Measurements from ENCODE around the gene MKRN2.

DNA sequence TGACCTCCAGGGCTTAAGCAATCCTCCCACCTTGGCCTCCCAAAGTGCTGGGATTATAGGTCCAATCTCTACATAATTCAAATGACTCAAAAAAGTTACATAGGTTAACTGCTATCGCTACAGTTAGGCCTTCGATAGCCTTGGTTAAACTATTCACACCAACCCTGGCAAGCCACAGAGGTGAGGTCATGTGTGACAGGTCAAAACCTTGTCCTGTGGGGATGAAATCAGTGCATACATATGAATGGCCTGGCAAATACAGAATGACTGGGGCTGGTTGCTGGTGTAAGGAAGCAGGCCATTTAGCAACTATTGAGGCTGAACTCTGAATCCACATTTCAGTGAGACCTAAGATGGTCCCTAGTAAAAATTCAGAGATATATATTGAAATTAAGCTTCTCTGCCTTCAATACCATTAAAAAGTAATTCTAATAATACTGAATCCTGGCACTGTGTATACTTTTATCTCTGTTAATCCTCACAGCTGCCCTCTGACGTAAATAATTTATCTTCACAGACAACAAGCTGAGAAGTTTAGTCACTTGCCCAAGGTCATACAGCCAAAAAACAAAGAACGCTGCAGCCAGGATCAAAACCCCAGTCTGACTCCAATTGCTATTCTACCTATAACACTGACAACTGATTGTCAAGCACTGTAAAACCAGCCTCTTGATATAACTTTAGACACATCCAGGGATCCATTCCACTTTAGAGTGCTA lies 35.3 kb downstream of the MKRN2 start:
- TF ChIP-seq, protein P1, sequence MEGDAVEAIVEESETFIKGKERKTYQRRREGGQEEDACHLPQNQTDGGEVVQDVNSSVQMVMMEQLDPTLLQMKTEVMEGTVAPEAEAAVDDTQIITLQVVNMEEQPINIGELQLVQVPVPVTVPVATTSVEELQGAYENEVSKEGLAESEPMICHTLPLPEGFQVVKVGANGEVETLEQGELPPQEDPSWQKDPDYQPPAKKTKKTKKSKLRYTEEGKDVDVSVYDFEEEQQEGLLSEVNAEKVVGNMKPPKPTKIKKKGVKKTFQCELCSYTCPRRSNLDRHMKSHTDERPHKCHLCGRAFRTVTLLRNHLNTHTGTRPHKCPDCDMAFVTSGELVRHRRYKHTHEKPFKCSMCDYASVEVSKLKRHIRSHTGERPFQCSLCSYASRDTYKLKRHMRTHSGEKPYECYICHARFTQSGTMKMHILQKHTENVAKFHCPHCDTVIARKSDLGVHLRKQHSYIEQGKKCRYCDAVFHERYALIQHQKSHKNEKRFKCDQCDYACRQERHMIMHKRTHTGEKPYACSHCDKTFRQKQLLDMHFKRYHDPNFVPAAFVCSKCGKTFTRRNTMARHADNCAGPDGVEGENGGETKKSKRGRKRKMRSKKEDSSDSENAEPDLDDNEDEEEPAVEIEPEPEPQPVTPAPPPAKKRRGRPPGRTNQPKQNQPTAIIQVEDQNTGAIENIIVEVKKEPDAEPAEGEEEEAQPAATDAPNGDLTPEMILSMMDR (IDR thresholded peaks at IDR 0.05 in 2 of 3, conservative IDR thresholded peaks at IDR 0.05 in 1 of 3; ENCODE audit: borderline replicate concordance in 1 of 3, insufficient read depth in 1 of 3, low read depth in 2 of 3, low read length in 2 of 3) = no peak
- TF ChIP-seq RAD21 (IDR thresholded peaks at IDR 0.05; ENCODE audit: low read depth) (no peak), EZH2phosphoT487 (IDR thresholded peaks at IDR 0.05; ENCODE audit: borderline replicate concordance) (no peak), SIN3A (IDR thresholded peaks at IDR 0.05; ENCODE audit: low read depth) (no peak), POLR2A (IDR thresholded peaks at IDR 0.05; ENCODE audit: borderline replicate concordance, extremely low read depth, insufficient read depth, insufficient read length) (no peak)
- TF ChIP-seq, protein P2, sequence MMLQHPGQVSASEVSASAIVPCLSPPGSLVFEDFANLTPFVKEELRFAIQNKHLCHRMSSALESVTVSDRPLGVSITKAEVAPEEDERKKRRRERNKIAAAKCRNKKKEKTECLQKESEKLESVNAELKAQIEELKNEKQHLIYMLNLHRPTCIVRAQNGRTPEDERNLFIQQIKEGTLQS (IDR thresholded peaks at IDR 0.05) = no peak
- TF ChIP-seq, protein P3, sequence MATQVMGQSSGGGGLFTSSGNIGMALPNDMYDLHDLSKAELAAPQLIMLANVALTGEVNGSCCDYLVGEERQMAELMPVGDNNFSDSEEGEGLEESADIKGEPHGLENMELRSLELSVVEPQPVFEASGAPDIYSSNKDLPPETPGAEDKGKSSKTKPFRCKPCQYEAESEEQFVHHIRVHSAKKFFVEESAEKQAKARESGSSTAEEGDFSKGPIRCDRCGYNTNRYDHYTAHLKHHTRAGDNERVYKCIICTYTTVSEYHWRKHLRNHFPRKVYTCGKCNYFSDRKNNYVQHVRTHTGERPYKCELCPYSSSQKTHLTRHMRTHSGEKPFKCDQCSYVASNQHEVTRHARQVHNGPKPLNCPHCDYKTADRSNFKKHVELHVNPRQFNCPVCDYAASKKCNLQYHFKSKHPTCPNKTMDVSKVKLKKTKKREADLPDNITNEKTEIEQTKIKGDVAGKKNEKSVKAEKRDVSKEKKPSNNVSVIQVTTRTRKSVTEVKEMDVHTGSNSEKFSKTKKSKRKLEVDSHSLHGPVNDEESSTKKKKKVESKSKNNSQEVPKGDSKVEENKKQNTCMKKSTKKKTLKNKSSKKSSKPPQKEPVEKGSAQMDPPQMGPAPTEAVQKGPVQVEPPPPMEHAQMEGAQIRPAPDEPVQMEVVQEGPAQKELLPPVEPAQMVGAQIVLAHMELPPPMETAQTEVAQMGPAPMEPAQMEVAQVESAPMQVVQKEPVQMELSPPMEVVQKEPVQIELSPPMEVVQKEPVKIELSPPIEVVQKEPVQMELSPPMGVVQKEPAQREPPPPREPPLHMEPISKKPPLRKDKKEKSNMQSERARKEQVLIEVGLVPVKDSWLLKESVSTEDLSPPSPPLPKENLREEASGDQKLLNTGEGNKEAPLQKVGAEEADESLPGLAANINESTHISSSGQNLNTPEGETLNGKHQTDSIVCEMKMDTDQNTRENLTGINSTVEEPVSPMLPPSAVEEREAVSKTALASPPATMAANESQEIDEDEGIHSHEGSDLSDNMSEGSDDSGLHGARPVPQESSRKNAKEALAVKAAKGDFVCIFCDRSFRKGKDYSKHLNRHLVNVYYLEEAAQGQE (IDR thresholded peaks at IDR 0.05; ENCODE audit: low read depth) = no peak
- TF ChIP-seq, protein P4, sequence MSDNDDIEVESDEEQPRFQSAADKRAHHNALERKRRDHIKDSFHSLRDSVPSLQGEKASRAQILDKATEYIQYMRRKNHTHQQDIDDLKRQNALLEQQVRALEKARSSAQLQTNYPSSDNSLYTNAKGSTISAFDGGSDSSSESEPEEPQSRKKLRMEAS (IDR thresholded peaks at IDR 0.05) = no peak

Data from HCT116 (cell line).